GM21528 (cell line): ENCODE results near the gene RAB11FIP4.

Source experiments
- ATAC-seq: cut with Tn5 transposase; IDR thresholded peaks from one replicate; pipeline ENCODE4 v1.9.1; 2021; ENCODE audit warnings: mild to moderate bottlenecking, moderate library complexity; ENCODE audit not compliant: unreplicated experiment, low FRiP score

The RAB11FIP4 gene

GRCh38 chr17:31385428-31386285 lies 5.8 kb upstream of the RAB11FIP4 start:
- no peak for ATAC-seq

GRCh38 chr17:31386542-31387075 lies 4.9 kb upstream of the RAB11FIP4 start:
- no peak for ATAC-seq

GRCh38 chr17:31387438-31387837 lies 4.0 kb upstream of the RAB11FIP4 start:
- no peak for ATAC-seq

DNA sequence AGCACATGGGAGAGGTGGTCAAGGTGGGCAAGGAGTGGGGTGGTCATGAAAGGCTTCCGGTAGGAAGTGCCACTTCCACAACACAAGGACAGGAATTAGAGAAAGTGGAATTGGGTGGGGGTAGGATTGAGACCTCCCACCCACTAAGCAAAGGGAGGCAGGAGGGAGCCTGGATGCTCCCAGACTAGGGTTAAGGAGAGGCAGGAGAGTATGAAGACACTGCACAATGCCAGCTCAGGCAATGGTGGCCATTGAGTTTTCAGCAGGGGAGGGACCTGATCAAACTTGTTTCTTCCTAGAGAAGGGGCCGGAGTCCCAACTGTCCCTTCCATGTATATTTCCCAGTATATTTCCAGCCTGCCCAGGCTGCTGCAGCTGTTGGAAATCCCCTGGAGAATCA lies 3.1 kb upstream of the RAB11FIP4 start:
- ATAC-seq = no peak

DNA sequence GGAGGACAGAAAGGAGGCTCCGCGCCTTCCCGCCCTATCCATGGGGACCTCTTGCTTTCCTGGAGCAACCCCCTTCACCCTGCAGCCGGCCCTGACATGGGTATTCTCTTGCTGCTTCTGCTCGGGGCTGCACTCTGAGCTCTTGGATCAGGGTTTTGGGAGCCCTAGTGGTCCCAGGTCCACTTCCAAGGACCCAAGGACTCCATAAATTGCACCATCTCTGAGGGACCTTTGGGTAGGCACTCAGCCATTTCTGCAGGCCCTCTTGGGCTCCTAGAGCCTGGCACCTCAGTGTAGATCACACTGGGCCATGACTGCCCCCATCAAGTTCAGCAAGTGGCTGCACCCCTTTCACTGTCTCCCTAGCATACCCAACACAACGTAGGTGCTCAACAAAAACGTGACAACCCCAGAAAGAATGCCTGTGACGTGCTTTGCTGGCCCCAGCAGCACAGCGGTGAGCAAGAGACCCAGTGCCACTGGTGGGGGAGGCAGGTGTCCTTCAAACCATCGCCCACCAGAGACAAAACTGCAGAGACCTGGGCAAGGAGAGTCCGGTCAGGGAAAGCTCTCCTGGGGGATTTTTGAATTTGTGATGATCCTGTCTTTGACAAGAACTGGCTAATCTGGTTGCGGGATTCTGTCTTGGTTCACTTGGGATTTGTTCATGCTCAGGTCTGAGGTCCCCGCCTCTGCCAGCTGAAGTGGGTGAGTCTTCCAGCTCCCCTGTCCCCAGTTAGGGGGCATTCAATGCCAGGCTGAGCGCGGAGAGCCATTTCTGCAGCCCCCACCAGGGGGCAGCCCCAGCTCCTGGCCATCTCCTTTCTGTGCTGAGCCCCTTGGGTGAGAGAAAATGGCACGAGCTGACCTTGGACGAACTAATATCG lies 2.5 kb upstream of the RAB11FIP4 start:
- ATAC-seq = no peak

GRCh38 chr17:31389657-31390381 lies 1.7 kb upstream of the RAB11FIP4 start:
- no peak for ATAC-seq

DNA sequence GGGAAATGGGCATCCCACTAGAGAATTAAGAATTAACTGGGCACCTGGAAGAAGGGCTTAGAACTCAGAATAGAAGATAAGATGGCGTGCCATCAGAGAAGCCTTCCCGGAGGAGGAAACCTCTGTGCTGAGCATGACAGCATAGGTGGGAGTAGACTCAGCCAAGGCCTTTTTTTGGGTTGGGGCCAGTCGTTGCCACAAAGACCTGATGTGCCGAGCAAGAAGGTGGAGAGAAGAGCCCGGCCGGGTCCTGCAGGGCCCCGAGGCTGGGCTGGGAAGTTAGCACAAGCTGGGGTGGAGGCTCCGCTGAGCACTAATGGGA lies 1.1 kb upstream of the RAB11FIP4 start:
- no peak for ATAC-seq

GRCh38 chr17:31390748-31391495 lies 553 bp upstream of the RAB11FIP4 start:
- no peak for ATAC-seq

GRCh38 chr17:31392002-31392855 lies 754 bp downstream of the RAB11FIP4 start:
- no peak for ATAC-seq

- no peak for ATAC-seq
Measured at GRCh38 chr17:31392856-31393748, 1.6 kb downstream of the RAB11FIP4 start.

- ATAC-seq = no peak
Measured at GRCh38 chr17:31393749-31394146, 2.3 kb downstream of the RAB11FIP4 start.

- no peak for ATAC-seq
Measured at GRCh38 chr17:31394544-31394943, 3.1 kb downstream of the RAB11FIP4 start.

GRCh38 chr17:31397256-31397939 lies 5.9 kb downstream of the RAB11FIP4 start:
- no peak for ATAC-seq

- no peak for ATAC-seq
Measured at GRCh38 chr17:31398381-31399311, 7.2 kb downstream of the RAB11FIP4 start.

DNA sequence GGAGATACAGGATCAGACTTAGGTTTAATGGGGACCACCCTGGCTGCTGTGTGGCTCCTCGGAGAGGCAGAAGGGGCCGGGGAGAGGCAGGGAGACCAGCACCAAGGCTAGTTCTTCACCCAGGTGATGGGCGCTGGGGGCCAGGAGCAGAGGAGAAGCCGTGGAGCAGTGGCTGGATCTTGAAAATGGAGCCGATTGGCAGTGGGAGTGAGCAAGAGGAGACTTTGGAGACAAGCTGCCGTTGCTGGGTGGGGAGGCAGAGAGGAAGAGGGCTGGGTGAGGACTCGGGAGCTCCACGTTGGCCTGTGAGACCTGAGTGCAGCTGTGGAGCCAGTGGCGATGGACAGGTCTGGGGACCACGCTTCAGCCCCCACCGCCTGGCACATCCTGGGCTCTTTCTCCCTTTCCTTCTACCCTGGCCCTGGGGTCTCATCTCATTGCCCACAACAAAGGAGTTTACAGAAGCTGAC lies 9.0 kb downstream of the RAB11FIP4 start:
- ATAC-seq = no peak

- ATAC-seq = no peak
Measured at GRCh38 chr17:31401456-31402254, 10.2 kb downstream of the RAB11FIP4 start.
